Endodermal cell (in vitro differentiated cells): ENCODE measurements around the gene GPSM1. TPM values are rescaled to one million over a fixed set of nuclear protein-coding genes. Genes with fewer than 3 reads are reported as not detected.

Source experiments
- DNase-seq: peaks from one replicate; pipeline ENCODE4 v3.0.0-alpha.2; 2017
- H3K27ac ChIP-seq: 2 replicates; pipeline ENCODE4 v1.5.1; 2013; ENCODE audit warnings: mild to moderate bottlenecking, low read depth, low read length, moderate library complexity
- H3K27me3 ChIP-seq: 2 replicates; pipeline ENCODE4 v1.6.1; 2013; ENCODE audit warnings: mild to moderate bottlenecking, low read length, moderate library complexity; ENCODE audit not compliant: insufficient read depth, control insufficient read depth, poor library complexity, severe bottlenecking
- H3K36me3 ChIP-seq: 2 replicates; pipeline ENCODE4 v1.7.0; 2013; ENCODE audit warnings: mild to moderate bottlenecking, low read length, moderate library complexity; ENCODE audit not compliant: control insufficient read depth, insufficient read depth
- H3K4me1 ChIP-seq: one replicate; pipeline ENCODE4 v1.7.0; 2013; ENCODE audit warnings: low read length; ENCODE audit not compliant: control insufficient read depth, insufficient read depth
- H3K4me3 ChIP-seq: 2 replicates; pipeline ENCODE4 v1.5.1; 2013; ENCODE audit warnings: mild to moderate bottlenecking, low read length, moderate library complexity
- H3K9ac ChIP-seq: 2 replicates; pipeline ENCODE4 v1.6.1; 2013; ENCODE audit warnings: mild to moderate bottlenecking, low read length, moderate library complexity; ENCODE audit not compliant: poor library complexity, severe bottlenecking; ENCODE audit errors: extremely low read depth
- H3K9me3 ChIP-seq: 2 replicates; pipeline ENCODE4 v1.6.1; 2013; ENCODE audit warnings: mild to moderate bottlenecking, low read length, moderate library complexity; ENCODE audit not compliant: control insufficient read depth
- H3K27ac Mint-ChIP-seq: 2 replicates; pipeline ENCODE4 v1.8.0; 2020; ENCODE audit warnings: mixed read lengths
- H3K27me3 Mint-ChIP-seq: 2 replicates; pipeline ENCODE4 v1.8.0; 2021; ENCODE audit warnings: mild to moderate bottlenecking, mixed read lengths; ENCODE audit not compliant: insufficient read depth
- H3K36me3 Mint-ChIP-seq: 2 replicates; pipeline ENCODE4 v1.8.0; 2020; ENCODE audit warnings: low read depth, mixed read lengths
- H3K4me1 Mint-ChIP-seq: 2 replicates; pipeline ENCODE4 v1.8.0; 2020; ENCODE audit warnings: mixed read lengths
- H3K4me3 Mint-ChIP-seq: 2 replicates; pipeline ENCODE4 v1.8.0; 2020; ENCODE audit warnings: mild to moderate bottlenecking, moderate library complexity, mixed read lengths
- H3K9me3 Mint-ChIP-seq: 2 replicates; pipeline ENCODE4 v1.8.0; 2020; ENCODE audit warnings: mild to moderate bottlenecking, mixed read lengths
- WGBS, 2 experiments: methylation state at CpG; one replicate each; pipeline versions ENCODE4 v1.1.5 to v1.1.7; 2013; ENCODE audit warnings: missing lambda C conversion rate in 2 of 2, mixed read lengths in 1 of 2; ENCODE audit not compliant: insufficient coverage in 1 of 2, insufficient read length in 1 of 2; 5-methylcytosine and 5-hydroxymethylcytosine counted together
- total RNA-seq, 2 donors: library from RNA; stranded (reverse); fragmentation: NEBNext Ultra II Directional in 1 of 2; extraction: Animal tissue kit (Norgen Biotek cat#: 25700) in 1 of 2; gene quantifications; 2 replicates in 1 of 2; 3 replicates in 1 of 2; pipeline ENCODE4 v1.2.1, GENCODE V29; 2021
- TF ChIP-seq, protein P1 (sequence below): fragments of 200-600 bp; sonication (generic); conservative IDR thresholded peaks from 2 replicates; pipeline ENCODE4 v1.5.0; 2021; ENCODE audit warnings: antibody characterized with exemption, mild to moderate bottlenecking

The GPSM1 gene
- total RNA-seq, 2 donors from 2014 or later = 37.2 to 38.6 TPM

DNA sequence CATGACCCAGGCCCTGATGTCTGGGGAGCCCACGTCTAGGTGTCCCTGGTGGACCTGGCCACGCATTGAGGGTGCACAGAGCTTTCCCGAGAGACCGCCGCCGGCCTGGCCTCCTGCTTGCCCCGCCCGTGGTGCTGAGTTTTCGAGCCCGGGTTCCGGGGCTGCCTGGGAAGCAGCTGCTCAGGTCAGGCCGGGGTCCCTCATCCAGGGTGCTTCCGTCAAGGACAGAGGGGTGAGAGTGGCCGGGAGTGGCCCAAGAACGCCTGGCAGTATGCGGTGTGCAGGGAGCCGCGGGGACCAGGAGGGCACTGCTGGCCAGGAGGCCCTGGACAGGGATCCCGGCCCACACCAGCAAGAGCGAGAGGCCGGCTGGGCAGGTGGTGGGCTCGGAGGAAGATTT lies 43.0 kb upstream of the GPSM1 start:
- TF ChIP-seq, protein P1, sequence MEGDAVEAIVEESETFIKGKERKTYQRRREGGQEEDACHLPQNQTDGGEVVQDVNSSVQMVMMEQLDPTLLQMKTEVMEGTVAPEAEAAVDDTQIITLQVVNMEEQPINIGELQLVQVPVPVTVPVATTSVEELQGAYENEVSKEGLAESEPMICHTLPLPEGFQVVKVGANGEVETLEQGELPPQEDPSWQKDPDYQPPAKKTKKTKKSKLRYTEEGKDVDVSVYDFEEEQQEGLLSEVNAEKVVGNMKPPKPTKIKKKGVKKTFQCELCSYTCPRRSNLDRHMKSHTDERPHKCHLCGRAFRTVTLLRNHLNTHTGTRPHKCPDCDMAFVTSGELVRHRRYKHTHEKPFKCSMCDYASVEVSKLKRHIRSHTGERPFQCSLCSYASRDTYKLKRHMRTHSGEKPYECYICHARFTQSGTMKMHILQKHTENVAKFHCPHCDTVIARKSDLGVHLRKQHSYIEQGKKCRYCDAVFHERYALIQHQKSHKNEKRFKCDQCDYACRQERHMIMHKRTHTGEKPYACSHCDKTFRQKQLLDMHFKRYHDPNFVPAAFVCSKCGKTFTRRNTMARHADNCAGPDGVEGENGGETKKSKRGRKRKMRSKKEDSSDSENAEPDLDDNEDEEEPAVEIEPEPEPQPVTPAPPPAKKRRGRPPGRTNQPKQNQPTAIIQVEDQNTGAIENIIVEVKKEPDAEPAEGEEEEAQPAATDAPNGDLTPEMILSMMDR = no peak
- Histone ChIP-seq H3K9ac (no peak overlapping the region), H3K9me3 (no peaks in the 10 kb centered on the region), H3K27ac (no peak overlapping the region), H3K4me1 (no peaks in the 10 kb centered on the region), H3K4me3 (no peak overlapping the region), H3K27me3 (no peaks in the 10 kb centered on the region), H3K36me3 (no peaks in the 10 kb centered on the region)
- 83 to 86% methylated on average over 9 to 22 of the region's 22 CpGs for WGBS, 2 experiments
- Mint-ChIP-seq H3K36me3 (no peaks in the 10 kb centered on the region), H3K27me3 (no peaks in the 10 kb centered on the region), H3K9me3 (no peaks in the 10 kb centered on the region), H3K4me3 (no peak overlapping the region), H3K4me1 (no peaks in the 10 kb centered on the region), H3K27ac (no peak overlapping the region)
- DNase-seq = no peak

DNA sequence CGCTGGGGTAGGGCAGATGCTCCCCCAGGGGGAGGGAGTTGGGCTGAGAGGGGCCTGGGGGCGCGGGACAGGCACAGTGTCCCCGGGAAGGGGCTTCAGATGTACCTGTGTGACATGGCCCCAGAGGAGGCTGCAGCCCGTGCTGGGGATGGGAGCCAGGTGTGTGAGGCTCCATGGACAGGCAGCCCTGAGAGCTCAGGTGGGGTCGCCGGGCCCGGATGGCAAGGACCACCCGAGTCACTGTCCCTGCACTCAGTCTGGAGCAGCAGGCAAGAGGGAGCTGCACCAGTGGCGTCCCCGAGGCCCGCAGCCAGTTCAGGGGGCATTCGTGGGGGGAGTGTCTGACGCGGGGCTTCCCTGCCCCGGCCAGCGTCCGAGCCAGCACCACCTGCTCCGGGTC lies 42.4 kb upstream of the GPSM1 start:
- no peaks in the 10 kb centered on the region for H3K36me3 ChIP-seq
- Mint-ChIP-seq H3K9me3 (no peaks in the 10 kb centered on the region), H3K27me3 (no peaks in the 10 kb centered on the region), H3K4me1 (no peaks in the 10 kb centered on the region), H3K36me3 (no peaks in the 10 kb centered on the region), H3K27ac (no peak overlapping the region), H3K4me3 (no peak overlapping the region)
- TF ChIP-seq, protein P1 = no peak
- H3K4me3 ChIP-seq = no peak overlapping the region
- H3K4me1 ChIP-seq = no peaks in the 10 kb centered on the region
- no peaks in the 10 kb centered on the region for H3K27me3 ChIP-seq
- H3K9me3 ChIP-seq = no peaks in the 10 kb centered on the region
- WGBS, 2 experiments = 93% methylated on average over 10 to 19 of the region's 19 CpGs
- no peak overlapping the region for H3K27ac ChIP-seq
- H3K9ac ChIP-seq = no peak overlapping the region
- no peak for DNase-seq

DNA sequence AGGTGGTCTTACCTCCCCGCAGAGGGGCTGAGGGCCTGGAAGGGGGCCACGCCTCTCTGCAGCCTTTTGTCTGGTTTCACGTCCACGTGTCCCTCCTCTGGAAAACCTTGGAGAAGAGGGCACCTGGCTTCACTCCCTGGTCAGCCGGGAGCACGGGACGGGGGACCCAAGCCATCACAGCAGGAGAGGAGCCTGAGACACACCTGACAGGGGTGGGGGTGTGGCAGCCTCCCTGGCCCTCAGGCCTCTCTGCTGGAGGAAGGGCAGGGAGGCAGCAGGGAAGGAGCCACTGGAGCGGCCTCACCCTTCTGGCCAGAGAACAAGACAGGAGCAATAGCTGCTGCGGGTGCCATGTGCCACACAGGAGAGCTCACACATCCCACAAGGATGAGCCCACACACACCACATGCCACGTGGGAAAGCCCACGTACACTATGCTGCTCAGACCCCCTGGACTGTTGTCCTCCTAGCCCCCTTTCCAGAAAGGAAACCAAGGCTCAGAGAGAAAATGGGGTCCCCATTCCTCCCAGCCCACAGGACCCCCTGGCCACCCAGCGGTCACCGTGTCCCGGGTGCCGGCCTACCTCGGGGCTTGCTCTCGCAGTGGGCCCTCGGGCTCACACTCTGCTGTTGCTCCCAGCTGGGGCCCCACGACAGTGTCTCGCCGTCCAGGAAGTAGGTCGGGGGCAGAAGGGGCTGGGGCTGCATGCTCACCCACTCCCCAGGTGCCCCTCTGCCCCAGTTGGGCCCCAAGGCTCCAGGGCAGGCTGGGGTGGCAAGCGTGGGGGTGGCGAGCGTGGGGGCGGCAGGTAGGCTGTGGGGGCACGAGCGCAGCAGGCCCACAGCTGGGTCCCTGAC lies 41.6 kb upstream of the GPSM1 start:
- Mint-ChIP-seq H3K27ac (no peak overlapping the region), H3K4me3 (no peak overlapping the region), H3K36me3 (no peaks in the 10 kb centered on the region), H3K9me3 (no peaks in the 10 kb centered on the region), H3K4me1 (no peaks in the 10 kb centered on the region), H3K27me3 (no peaks in the 10 kb centered on the region)
- H3K9ac ChIP-seq = no peak overlapping the region
- no peaks in the 10 kb centered on the region for H3K27me3 ChIP-seq
- TF ChIP-seq, protein P1 = no peak
- H3K4me1 ChIP-seq = no peaks in the 10 kb centered on the region
- H3K36me3 ChIP-seq = no peaks in the 10 kb centered on the region
- DNase-seq = no peak
- no peak overlapping the region for H3K4me3 ChIP-seq
- WGBS, 2 experiments = 88 to 90% methylated on average over 21 to 28 of the region's 28 CpGs
- no peak overlapping the region for H3K27ac ChIP-seq
- no peaks in the 10 kb centered on the region for H3K9me3 ChIP-seq
